Lower leg skin (tissue), 3 donors: Measurements from ENCODE around the gene GLOD5.

ENCODE experiments used
- CTCF ChIP-seq, 3 donors: fragments of 450-650 bp; IDR thresholded peaks; one replicate each; pipeline ENCODE4 v1.5.1; 2016; ENCODE audit warnings: antibody characterized with exemption in 3 of 3, mild to moderate bottlenecking in 3 of 3, moderate library complexity in 2 of 3
- POLR2A ChIP-seq, 2 donors: fragments of 450-650 bp; IDR thresholded peaks; one replicate each; pipeline ENCODE4 v1.6.1; 2016 to 2017; ENCODE audit warnings: antibody characterized with exemption in 2 of 2, mild to moderate bottlenecking in 1 of 2, moderate library complexity in 1 of 2

- no peak for TF ChIP-seq CTCF (IDR thresholded peaks at IDR 0.05)
- no peak for TF ChIP-seq POLR2A (IDR thresholded peaks at IDR 0.05)
Measured at GRCh38 chrX:48818866-48819265, 57.3 kb downstream of the GLOD5 start.
